ENCODE data around the gene IL23A.

DNA sequence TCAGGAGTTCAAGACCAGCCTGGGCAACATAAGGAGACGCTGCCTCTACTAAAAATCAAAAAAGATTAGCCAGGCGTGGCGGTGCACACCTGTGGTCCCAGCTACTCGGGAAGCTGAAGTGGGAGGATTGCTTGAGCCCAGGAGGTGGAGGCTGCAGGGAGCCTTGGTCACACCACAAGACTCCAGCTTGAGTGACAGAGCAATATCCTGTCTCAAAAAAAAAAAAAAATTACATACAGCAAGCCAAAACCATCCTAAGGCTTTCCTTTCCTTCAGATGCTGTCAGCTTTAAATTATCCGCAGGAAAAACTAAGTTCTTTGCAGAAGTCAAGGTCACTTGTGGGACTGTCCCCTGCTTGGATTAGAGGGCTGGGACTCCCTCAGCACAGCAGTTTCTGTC is 39.9 kb upstream of the IL23A start:
- TF ChIP-seq POLR2A (IDR thresholded peaks at IDR 0.05; ENCODE audit: low read depth, low read length) (no peak), TAF1 (IDR thresholded peaks at IDR 0.05; ENCODE audit: borderline replicate concordance, low read depth, low read length) (no peak), POLR2AphosphoS5 (IDR thresholded peaks at IDR 0.05; ENCODE audit: low read depth, low read length) (no peak)
